Adipose tissue (tissue), 3 donors: ENCODE results near the gene KNCN. TPM values are rescaled to one million over a fixed set of nuclear protein-coding genes. Genes with fewer than 3 reads are reported as not detected.

Experiments
- polyA plus RNA-seq, 3 donors: library from polyadenylated mRNA; stranded (reverse); fragments of 200-250 nt; gene quantifications; one replicate each; pipeline ENCODE4 v1.2.3, GENCODE V29; 2013
- donor health status: healthy with polysubstance abuse.
- donor health status: Bipolar disorder and iron deficiency.
- donor health status: healthy.

Gene KNCN
- polyA plus RNA-seq, 3 donors: not detected

Other genes with a start within 250 kb of the KNCN start
- 10 to 100 TPM; 29.5 to 52.7 (median 33.1) TPM for gene LRRC41, start 248.0 kb downstream of the KNCN start, polyA plus RNA-seq
- gene UQCRH, start 247.9 kb downstream of the KNCN start, polyA plus RNA-seq: 100 to 1,000 TPM; 224 to 744 (median 624) TPM
- 10 to 100 TPM; 10.0 to 19.8 (median 10.8) TPM for gene NSUN4, start 210.8 kb downstream of the KNCN start, polyA plus RNA-seq
- gene FAAH, start 157.3 kb downstream of the KNCN start, polyA plus RNA-seq: 10 to 100 TPM in 2 of 3 donors, 1 to 10 TPM in 1; 9.2 to 31.4 (median 24.6) TPM
- gene DMBX1, start 61.8 kb downstream of the KNCN start, polyA plus RNA-seq: under 1 TPM in 1 of 3 donors, not detected in 2; 0.16 TPM
- 10 to 100 TPM; 31.0 to 63.1 (median 39.3) TPM for gene MKNK1, start 52.6 kb upstream of the KNCN start, polyA plus RNA-seq
- 10 to 100 TPM; 16.9 to 25.8 (median 24.4) TPM for gene MOB3C, start 65.2 kb upstream of the KNCN start, polyA plus RNA-seq
- 10 to 100 TPM; 25.1 to 66.1 (median 53.6) TPM for gene ATPAF1, start 116.7 kb upstream of the KNCN start, polyA plus RNA-seq
- gene TEX38, start 120.2 kb upstream of the KNCN start, polyA plus RNA-seq: not detected
- gene EFCAB14, start 167.5 kb upstream of the KNCN start, polyA plus RNA-seq: 10 to 100 TPM; 16.8 to 47.3 (median 43.4) TPM
- gene CYP4B1, start 247.4 kb upstream of the KNCN start, polyA plus RNA-seq: 10 to 100 TPM; 16.4 to 63.3 (median 47.8) TPM